Naive B cell (primary cell): ENCODE measurements around the gene MAPK1. TPM values are rescaled to one million over a fixed set of nuclear protein-coding genes. Genes with fewer than 3 reads are reported as not detected.

Experiments used
- ATAC-seq, 2 donors: fragments of 150-1000 bp; cut with Tn5 transposase; 2 replicates each; pipeline ENCODE4 v1.10.0; 2021; ENCODE audit warnings: low read depth in 2 of 2, mild to moderate bottlenecking in 2 of 2, moderate library complexity in 2 of 2
- DNase-seq: peaks from one replicate; pipeline ENCODE4 v3.0.0; 2022
- H3K27ac Mint-ChIP-seq, 6 donors: one replicate each; pipeline ENCODE4 v1.8.0; 2020 to 2022; ENCODE audit warnings: mild to moderate bottlenecking in 6 of 6, mixed read lengths in 6 of 6, moderate library complexity in 5 of 6, inconsistent platforms in 2 of 6
- H3K27me3 Mint-ChIP-seq, 3 donors: one replicate each; pipeline ENCODE4 v1.8.0; 2021 to 2022; ENCODE audit warnings: mixed read lengths in 3 of 3, mild to moderate bottlenecking in 1 of 3
- H3K36me3 Mint-ChIP-seq, 2 donors: one replicate each; pipeline ENCODE4 v1.8.0; 2020 to 2022; ENCODE audit warnings: mixed read lengths in 2 of 2, inconsistent platforms in 1 of 2, mild to moderate bottlenecking in 1 of 2
- H3K4me1 Mint-ChIP-seq, 3 donors: one replicate each; pipeline ENCODE4 v1.8.0; 2020 to 2022; ENCODE audit warnings: mixed read lengths in 3 of 3, inconsistent platforms in 1 of 3, mild to moderate bottlenecking in 1 of 3, moderate library complexity in 1 of 3
- H3K4me3 Mint-ChIP-seq, 8 donors: one replicate each; pipeline ENCODE4 v1.8.0; 2020 to 2022; ENCODE audit warnings: mild to moderate bottlenecking in 8 of 8, mixed read lengths in 8 of 8, moderate library complexity in 8 of 8, inconsistent platforms in 2 of 8
- H3K9me3 Mint-ChIP-seq, 7 donors: one replicate each; pipeline ENCODE4 v1.8.0; 2020 to 2022; ENCODE audit warnings: mixed read lengths in 7 of 7, mild to moderate bottlenecking in 5 of 7, inconsistent platforms in 2 of 7, moderate library complexity in 1 of 7
- polyA plus RNA-seq, 6 donors: library from polyadenylated mRNA; unstranded; fragments of 300-500 nt; fragmentation: Illumina TruSeq; gene quantifications; one replicate each; pipeline ENCODE4 v1.2.3, GENCODE V29; 2021; ENCODE audit warnings: low read depth in 6 of 6

Gene MAPK1
- polyA plus RNA-seq, 6 donors from 2014 or later: 68.6 to 114 (median 93.2) TPM

GRCh38 chr22:21868651-21869050 lies 1.2 kb upstream of the MAPK1 start:
- Mint-ChIP-seq H3K9me3 (peaks cover 0 to 5% (median 3%) of the 10 kb centered on the region in 7 donors), H3K27me3 (no peaks in the 10 kb centered on the region), H3K4me3 (peak overlapping the region; percentile 78 to 98 (median 93)), H3K36me3 (peaks cover 0 to 8% of the 10 kb centered on the region in 2 donors), H3K27ac (peak overlapping the region; percentile 96 to 99 (median 98)), H3K4me1 (peaks cover 33 to 44% (median 42%) of the 10 kb centered on the region in 3 donors)
- ATAC-seq (no peak), DNase-seq (no peak)

GRCh38 chr22:21866833-21867527 lies 465 bp downstream of the MAPK1 start:
- ATAC-seq (peak; percentile 7 to 17), DNase-seq (peak; percentile 21)
- Mint-ChIP-seq H3K36me3 (peaks cover 0 to 8% of the 10 kb centered on the region in 2 donors), H3K9me3 (peaks cover 0 to 5% (median 3%) of the 10 kb centered on the region in 7 donors), H3K27ac (peak overlapping the region; percentile 91 to 98 (median 96)), H3K4me1 (peaks cover 43 to 58% (median 58%) of the 10 kb centered on the region in 3 donors), H3K27me3 (no peaks in the 10 kb centered on the region), H3K4me3 (peak overlapping the region; percentile 90 to 99 (median 98))

- peaks cover 59 to 73% (median 71%) of the 10 kb centered on the region in 3 donors for H3K4me1 Mint-ChIP-seq
- H3K27me3 Mint-ChIP-seq: no peaks in the 10 kb centered on the region
- DNase-seq: no peak
- H3K4me3 Mint-ChIP-seq: peak overlapping the region in 5 of 8 donors; percentile 39 to 99 (median 69)
- ATAC-seq: no peak
- H3K9me3 Mint-ChIP-seq: peaks cover 0 to 5% (median 3%) of the 10 kb centered on the region in 7 donors
- H3K36me3 Mint-ChIP-seq: peaks cover 0 to 8% of the 10 kb centered on the region in 2 donors
- peak overlapping the region in 3 of 6 donors; percentile 24 to 56 (median 39) for H3K27ac Mint-ChIP-seq
These were observed 2.4 kb downstream of the MAPK1 start for GRCh38 chr22:21865041-21865440.

- no peak for DNase-seq
- H3K27me3 Mint-ChIP-seq: no peaks in the 10 kb centered on the region
- peaks cover 65 to 82% (median 80%) of the 10 kb centered on the region in 3 donors for H3K4me1 Mint-ChIP-seq
- H3K36me3 Mint-ChIP-seq: no peaks in the 10 kb centered on the region
- H3K27ac Mint-ChIP-seq: peak overlapping the region in 5 of 6 donors; percentile 1 to 30 (median 23)
- peak overlapping the region in 4 of 8 donors; percentile 3 to 55 (median 30) for H3K4me3 Mint-ChIP-seq
- no peak for ATAC-seq
- no peaks in the 10 kb centered on the region for H3K9me3 Mint-ChIP-seq
These were observed 4.8 kb downstream of the MAPK1 start for GRCh38 chr22:21862386-21863245.

- Mint-ChIP-seq H3K27me3 (no peaks in the 10 kb centered on the region), H3K27ac (peak overlapping the region in 5 of 6 donors; percentile 6 to 84 (median 75)), H3K4me1 (peaks cover 67 to 90% (median 86%) of the 10 kb centered on the region in 3 donors), H3K36me3 (no peaks in the 10 kb centered on the region), H3K9me3 (no peaks in the 10 kb centered on the region), H3K4me3 (peak overlapping the region in 2 of 8 donors; percentile 42 to 63)
- no peak for DNase-seq
- no peak for ATAC-seq
These were observed 5.6 kb downstream of the MAPK1 start for GRCh38 chr22:21861851-21862250.

- no peaks in the 10 kb centered on the region for H3K9me3 Mint-ChIP-seq
- H3K4me3 Mint-ChIP-seq: peak overlapping the region in 4 of 8 donors; percentile 42 to 63 (median 58)
- no peak for ATAC-seq
- H3K27me3 Mint-ChIP-seq: no peaks in the 10 kb centered on the region
- H3K36me3 Mint-ChIP-seq: no peaks in the 10 kb centered on the region
- no peak for DNase-seq
- H3K27ac Mint-ChIP-seq: peak overlapping the region; percentile 29 to 84 (median 74)
- peaks cover 68 to 94% (median 88%) of the 10 kb centered on the region in 3 donors for H3K4me1 Mint-ChIP-seq
These were observed 6.1 kb downstream of the MAPK1 start for GRCh38 chr22:21861264-21861848.

- DNase-seq: no peak
- H3K4me1 Mint-ChIP-seq: peaks cover 73 to 94% (median 89%) of the 10 kb centered on the region in 3 donors
- H3K4me3 Mint-ChIP-seq: peak overlapping the region in 3 of 8 donors; percentile 27 to 58 (median 29)
- no peak for ATAC-seq
- no peaks in the 10 kb centered on the region for H3K9me3 Mint-ChIP-seq
- H3K27me3 Mint-ChIP-seq: no peaks in the 10 kb centered on the region
- H3K36me3 Mint-ChIP-seq: no peaks in the 10 kb centered on the region
- H3K27ac Mint-ChIP-seq: peak overlapping the region in 4 of 6 donors; percentile 14 to 91 (median 68)
These were observed 6.9 kb downstream of the MAPK1 start for GRCh38 chr22:21860491-21861039.

- Mint-ChIP-seq H3K27ac (peak overlapping the region; percentile 0 to 77 (median 52)), H3K9me3 (no peaks in the 10 kb centered on the region), H3K4me3 (peak overlapping the region in 7 of 8 donors; percentile 3 to 64 (median 32)), H3K27me3 (no peaks in the 10 kb centered on the region), H3K4me1 (peaks cover 69 to 97% (median 84%) of the 10 kb centered on the region in 3 donors), H3K36me3 (no peaks in the 10 kb centered on the region)
- ATAC-seq: peak; percentile 11 to 39
- no peak for DNase-seq
These were observed 9.2 kb downstream of the MAPK1 start for GRCh38 chr22:21858025-21858764.

GRCh38 chr22:21857481-21857914 lies 9.9 kb downstream of the MAPK1 start:
- H3K4me3 Mint-ChIP-seq: peak overlapping the region in 3 of 8 donors; percentile 13 to 64 (median 32)
- peaks cover 64 to 98% (median 84%) of the 10 kb centered on the region in 3 donors for H3K4me1 Mint-ChIP-seq
- no peaks in the 10 kb centered on the region for H3K36me3 Mint-ChIP-seq
- no peaks in the 10 kb centered on the region for H3K9me3 Mint-ChIP-seq
- DNase-seq (peak; percentile 12), ATAC-seq (peak; percentile 73 to 84)
- H3K27me3 Mint-ChIP-seq: no peaks in the 10 kb centered on the region
- H3K27ac Mint-ChIP-seq: peak overlapping the region in 5 of 6 donors; percentile 13 to 92 (median 66)

GRCh38 chr22:21856868-21857267 lies 10.6 kb downstream of the MAPK1 start:
- H3K4me1 Mint-ChIP-seq: peaks cover 67 to 98% (median 87%) of the 10 kb centered on the region in 3 donors
- no peaks in the 10 kb centered on the region for H3K36me3 Mint-ChIP-seq
- H3K9me3 Mint-ChIP-seq: no peaks in the 10 kb centered on the region
- H3K27me3 Mint-ChIP-seq: no peaks in the 10 kb centered on the region
- no peak overlapping the region for H3K4me3 Mint-ChIP-seq
- peak overlapping the region; percentile 20 to 92 (median 52) for H3K27ac Mint-ChIP-seq
- no peak for ATAC-seq
- no peak for DNase-seq

GRCh38 chr22:21856197-21856596 lies 11.2 kb downstream of the MAPK1 start:
- Mint-ChIP-seq H3K9me3 (no peaks in the 10 kb centered on the region), H3K4me1 (peaks cover 60 to 97% (median 87%) of the 10 kb centered on the region in 3 donors), H3K4me3 (peak overlapping the region in 2 of 8 donors; percentile 7 to 57), H3K27ac (peak overlapping the region in 3 of 6 donors; percentile 47 to 58 (median 57)), H3K36me3 (no peaks in the 10 kb centered on the region), H3K27me3 (no peaks in the 10 kb centered on the region)
- DNase-seq: no peak
- ATAC-seq: no peak

GRCh38 chr22:21855676-21856075 lies 11.8 kb downstream of the MAPK1 start:
- peak overlapping the region in 1 of 8 donors; percentile 44 for H3K4me3 Mint-ChIP-seq
- no peak for ATAC-seq
- no peaks in the 10 kb centered on the region for H3K9me3 Mint-ChIP-seq
- no peaks in the 10 kb centered on the region for H3K36me3 Mint-ChIP-seq
- no peaks in the 10 kb centered on the region for H3K27me3 Mint-ChIP-seq
- H3K4me1 Mint-ChIP-seq: peaks cover 58 to 96% (median 84%) of the 10 kb centered on the region in 3 donors
- peak overlapping the region in 4 of 6 donors; percentile 47 to 76 (median 71) for H3K27ac Mint-ChIP-seq
- no peak for DNase-seq
